ENCODE measurements around the gene ARID1A. TPM values are rescaled to one million over a fixed set of nuclear protein-coding genes. Genes with fewer than 3 reads are reported as not detected.

Gene ARID1A
- total and polyA plus RNA-seq, 9 of the 15 experiments (the other 6 are each of a cell fraction or from before 2014, with no cell fraction given) = 8.3 to 88.3 (median 22.5) TPM

- TF ChIP-seq AFF1 (IDR thresholded peaks at IDR 0.05; ENCODE audit: low read depth in 1 of 2, partially characterized antibody in 2 of 2) = peak; percentile 38 to 86
- TF ChIP-seq, protein P1, sequence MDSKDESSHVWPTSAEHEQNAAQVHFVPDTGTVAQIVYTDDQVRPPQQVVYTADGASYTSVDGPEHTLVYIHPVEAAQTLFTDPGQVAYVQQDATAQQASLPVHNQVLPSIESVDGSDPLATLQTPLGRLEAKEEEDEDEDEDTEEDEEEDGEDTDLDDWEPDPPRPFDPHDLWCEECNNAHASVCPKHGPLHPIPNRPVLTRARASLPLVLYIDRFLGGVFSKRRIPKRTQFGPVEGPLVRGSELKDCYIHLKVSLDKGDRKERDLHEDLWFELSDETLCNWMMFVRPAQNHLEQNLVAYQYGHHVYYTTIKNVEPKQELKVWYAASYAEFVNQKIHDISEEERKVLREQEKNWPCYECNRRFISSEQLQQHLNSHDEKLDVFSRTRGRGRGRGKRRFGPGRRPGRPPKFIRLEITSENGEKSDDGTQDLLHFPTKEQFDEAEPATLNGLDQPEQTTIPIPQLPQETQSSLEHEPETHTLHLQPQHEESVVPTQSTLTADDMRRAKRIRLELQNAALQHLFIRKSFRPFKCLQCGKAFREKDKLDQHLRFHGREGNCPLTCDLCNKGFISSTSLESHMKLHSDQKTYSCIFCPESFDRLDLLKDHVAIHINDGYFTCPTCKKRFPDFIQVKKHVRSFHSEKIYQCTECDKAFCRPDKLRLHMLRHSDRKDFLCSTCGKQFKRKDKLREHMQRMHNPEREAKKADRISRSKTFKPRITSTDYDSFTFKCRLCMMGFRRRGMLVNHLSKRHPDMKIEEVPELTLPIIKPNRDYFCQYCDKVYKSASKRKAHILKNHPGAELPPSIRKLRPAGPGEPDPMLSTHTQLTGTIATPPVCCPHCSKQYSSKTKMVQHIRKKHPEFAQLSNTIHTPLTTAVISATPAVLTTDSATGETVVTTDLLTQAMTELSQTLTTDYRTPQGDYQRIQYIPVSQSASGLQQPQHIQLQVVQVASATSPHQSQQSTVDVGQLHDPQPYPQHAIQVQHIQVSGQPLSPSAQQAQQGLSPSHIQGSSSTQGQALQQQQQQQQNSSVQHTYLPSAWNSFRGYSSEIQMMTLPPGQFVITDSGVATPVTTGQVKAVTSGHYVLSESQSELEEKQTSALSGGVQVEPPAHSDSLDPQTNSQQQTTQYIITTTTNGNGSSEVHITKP (IDR thresholded peaks at IDR 0.05; ENCODE audit: partially characterized antibody) = peak; percentile 67
- TF ChIP-seq, protein P2, sequence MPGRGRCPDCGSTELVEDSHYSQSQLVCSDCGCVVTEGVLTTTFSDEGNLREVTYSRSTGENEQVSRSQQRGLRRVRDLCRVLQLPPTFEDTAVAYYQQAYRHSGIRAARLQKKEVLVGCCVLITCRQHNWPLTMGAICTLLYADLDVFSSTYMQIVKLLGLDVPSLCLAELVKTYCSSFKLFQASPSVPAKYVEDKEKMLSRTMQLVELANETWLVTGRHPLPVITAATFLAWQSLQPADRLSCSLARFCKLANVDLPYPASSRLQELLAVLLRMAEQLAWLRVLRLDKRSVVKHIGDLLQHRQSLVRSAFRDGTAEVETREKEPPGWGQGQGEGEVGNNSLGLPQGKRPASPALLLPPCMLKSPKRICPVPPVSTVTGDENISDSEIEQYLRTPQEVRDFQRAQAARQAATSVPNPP (IDR thresholded peaks at IDR 0.05; ENCODE audit: borderline replicate concordance, insufficient read depth, insufficient read length) = no peak
- no peak for TF ChIP-seq C11orf30 (IDR thresholded peaks at IDR 0.05; ENCODE audit: low read depth)
- no peak for TF ChIP-seq MXI1 (IDR thresholded peaks at IDR 0.05; ENCODE audit: low read depth, low read length)
- TF ChIP-seq, protein P3, sequence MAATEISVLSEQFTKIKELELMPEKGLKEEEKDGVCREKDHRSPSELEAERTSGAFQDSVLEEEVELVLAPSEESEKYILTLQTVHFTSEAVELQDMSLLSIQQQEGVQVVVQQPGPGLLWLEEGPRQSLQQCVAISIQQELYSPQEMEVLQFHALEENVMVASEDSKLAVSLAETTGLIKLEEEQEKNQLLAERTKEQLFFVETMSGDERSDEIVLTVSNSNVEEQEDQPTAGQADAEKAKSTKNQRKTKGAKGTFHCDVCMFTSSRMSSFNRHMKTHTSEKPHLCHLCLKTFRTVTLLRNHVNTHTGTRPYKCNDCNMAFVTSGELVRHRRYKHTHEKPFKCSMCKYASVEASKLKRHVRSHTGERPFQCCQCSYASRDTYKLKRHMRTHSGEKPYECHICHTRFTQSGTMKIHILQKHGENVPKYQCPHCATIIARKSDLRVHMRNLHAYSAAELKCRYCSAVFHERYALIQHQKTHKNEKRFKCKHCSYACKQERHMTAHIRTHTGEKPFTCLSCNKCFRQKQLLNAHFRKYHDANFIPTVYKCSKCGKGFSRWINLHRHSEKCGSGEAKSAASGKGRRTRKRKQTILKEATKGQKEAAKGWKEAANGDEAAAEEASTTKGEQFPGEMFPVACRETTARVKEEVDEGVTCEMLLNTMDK (IDR thresholded peaks at IDR 0.05; ENCODE audit: borderline replicate concordance, insufficient read depth, low read depth, low read length, poor library complexity, severe bottlenecking) = no peak
- TF ChIP-seq FOSL1 (tag; conservative IDR thresholded peaks at IDR 0.05) = peak; percentile 76
- no peak for TF ChIP-seq ZNF830 (CRISPR knock-in tag; IDR thresholded peaks at IDR 0.05)
- TF ChIP-seq HCFC1 (IDR thresholded peaks at IDR 0.05; ENCODE audit: low read depth, low read length) = peak; percentile 74
- TF ChIP-seq NCOA4 (IDR thresholded peaks at IDR 0.05; ENCODE audit: partially characterized antibody) = no peak
Observed at GRCh38 chr1:26744075-26744959, 48.5 kb downstream of the ARID1A start (continued).

Data from K562 (cell line).